OCI-LY7 (cell line): ENCODE results near the gene KIAA1755.
"Not testable (repeated sequence)": the region's sequence is repeated elsewhere in the genome, so short reads cannot be mapped to it uniquely, and the experiment has no call there.

Experiments used
- CTCF ChIP-seq: fragments of 200-600 bp; sonication (generic); conservative IDR thresholded peaks from 2 replicates; pipeline ENCODE4 v1.5.1; 2014; ENCODE audit warnings: mild to moderate bottlenecking, antibody characterized with exemption, low read length, moderate library complexity, mixed read lengths
- EZH2phosphoT487 ChIP-seq: fragments of 200-600 bp; sonication (generic); IDR thresholded peaks from 2 replicates; pipeline ENCODE4 v1.6.1; 2018; ENCODE audit warnings: low read depth, borderline replicate concordance, mild to moderate bottlenecking, mixed run types, antibody characterized with exemption, low read length, moderate library complexity, mixed read lengths

DNA sequence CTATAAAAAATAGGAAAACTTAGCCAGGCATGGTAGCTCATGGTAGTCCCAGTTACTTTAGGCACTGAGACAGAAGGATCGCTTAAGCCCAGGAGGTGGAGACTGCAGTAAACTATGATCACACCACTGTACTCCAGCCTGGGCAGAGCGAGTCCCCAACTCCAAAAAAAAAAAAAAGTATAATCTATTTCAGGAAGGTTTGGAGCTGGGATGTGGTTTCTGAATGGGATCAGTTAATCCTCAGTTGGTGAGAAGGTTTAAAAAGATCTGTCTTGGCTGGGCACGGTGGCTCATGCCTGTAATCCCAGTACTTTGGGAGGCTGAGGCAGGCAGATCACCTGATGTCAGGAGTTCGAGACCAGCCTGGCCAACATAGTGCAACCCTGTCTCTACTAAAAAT is 5.9 kb downstream of the KIAA1755 start:
- TF ChIP-seq EZH2phosphoT487, CTCF: not testable (repeated sequence)
